ENCODE data around the gene HS3ST3A1. TPM values are rescaled to one million over a fixed set of nuclear protein-coding genes. Genes with fewer than 3 reads are reported as not detected.

Gene HS3ST3A1
- total RNA-seq, 2 donors from 2014 or later, result not detected

GRCh38 chr17:13492737-13493122, 109.0 kb downstream of the HS3ST3A1 start:
- no peak overlapping the region for H3K4me3 ChIP-seq
- ATAC-seq (no peak), DNase-seq (no peak)
- no peak overlapping the region for H3K27ac ChIP-seq
- no peaks in the 10 kb centered on the region for H3K9me3 ChIP-seq
- TF ChIP-seq POLR2A (IDR thresholded peaks at IDR 0.05) (no peak), CTCF (IDR thresholded peaks at IDR 0.05) (no peak)
- H3K36me3 ChIP-seq (replicated peaks in 1 of 2; ENCODE audit: insufficient read depth in 1 of 2, low read depth in 2 of 2), result no peaks in the 10 kb centered on the region
- H3K27me3 ChIP-seq, result no peaks in the 10 kb centered on the region
- intact Hi-C loops (cut with DNase I), result no loop called here
- H3K4me1 ChIP-seq, result no peaks in the 10 kb centered on the region
- 50 to 56% methylated on average over 4 of the region's 4 CpGs for WGBS, 2 donors

GRCh38 chr17:13491916-13492736, 109.6 kb downstream of the HS3ST3A1 start:
- H3K9me3 ChIP-seq, result no peaks in the 10 kb centered on the region
- no peak for TF ChIP-seq POLR2A (IDR thresholded peaks at IDR 0.05)
- H3K36me3 ChIP-seq (replicated peaks in 1 of 2; ENCODE audit: insufficient read depth in 1 of 2, low read depth in 2 of 2), result no peaks in the 10 kb centered on the region
- DNase-seq (no peak), ATAC-seq (no peak)
- H3K27me3 ChIP-seq, result no peaks in the 10 kb centered on the region
- intact Hi-C loops (cut with DNase I), result no loop called here
- H3K4me1 ChIP-seq, result no peaks in the 10 kb centered on the region
- H3K4me3 ChIP-seq, result no peak overlapping the region
- WGBS, 2 donors, result 30% methylated on average over 6 to 7 of the region's 7 CpGs
- H3K27ac ChIP-seq, result no peak overlapping the region

- 74 to 82% methylated on average over 1 of the region's 1 CpG for WGBS, 2 donors
Measured at GRCh38 chr17:13491491-13491890, 110.2 kb downstream of the HS3ST3A1 start.

GRCh38 chr17:13490906-13491482, 110.7 kb downstream of the HS3ST3A1 start:
- Histone ChIP-seq H3K4me3 (no peak overlapping the region), H3K4me1 (no peaks in the 10 kb centered on the region), H3K36me3 (replicated peaks in 1 of 2; ENCODE audit: insufficient read depth in 1 of 2, low read depth in 2 of 2) (no peaks in the 10 kb centered on the region), H3K27me3 (no peaks in the 10 kb centered on the region), H3K9me3 (no peaks in the 10 kb centered on the region), H3K27ac (no peak overlapping the region)
- DNase-seq (no peak), ATAC-seq (no peak)
- WGBS, 2 donors, result 78 to 84% methylated on average over 5 of the region's 5 CpGs
- intact Hi-C loops (cut with DNase I), result no loop called here
- TF ChIP-seq CTCF (IDR thresholded peaks at IDR 0.05) (no peak), POLR2A (IDR thresholded peaks at IDR 0.05) (no peak)

More at GRCh38 chr17:13491491-13491890, 110.2 kb downstream of the HS3ST3A1 start:
- ATAC-seq (no peak), DNase-seq (no peak)
- Histone ChIP-seq H3K27ac (no peak overlapping the region), H3K9me3 (no peaks in the 10 kb centered on the region), H3K36me3 (replicated peaks in 1 of 2; ENCODE audit: insufficient read depth in 1 of 2, low read depth in 2 of 2) (no peaks in the 10 kb centered on the region), H3K4me1 (no peaks in the 10 kb centered on the region), H3K27me3 (no peaks in the 10 kb centered on the region), H3K4me3 (no peak overlapping the region)
- TF ChIP-seq CTCF (IDR thresholded peaks at IDR 0.05) (no peak), POLR2A (IDR thresholded peaks at IDR 0.05) (no peak)
- intact Hi-C loops (cut with DNase I), result no loop called here

GRCh38 chr17:13490427-13490826, 111.3 kb downstream of the HS3ST3A1 start:
- ATAC-seq (no peak), DNase-seq (no peak)
- 25 to 33% methylated on average over 3 of the region's 3 CpGs for WGBS, 2 donors
- no peak overlapping the region for H3K27ac ChIP-seq
- H3K36me3 ChIP-seq (replicated peaks in 1 of 2; ENCODE audit: insufficient read depth in 1 of 2, low read depth in 2 of 2), result no peaks in the 10 kb centered on the region
- H3K27me3 ChIP-seq, result no peaks in the 10 kb centered on the region
- H3K4me1 ChIP-seq, result no peaks in the 10 kb centered on the region
- no peaks in the 10 kb centered on the region for H3K9me3 ChIP-seq
- H3K4me3 ChIP-seq, result no peak overlapping the region
- intact Hi-C loops (cut with DNase I), result no loop called here
- TF ChIP-seq CTCF (IDR thresholded peaks at IDR 0.05), result no peak
- no peak for TF ChIP-seq POLR2A (IDR thresholded peaks at IDR 0.05)

All from body of pancreas (tissue), 4 donors.